HCT116 (cell line): ENCODE data around the gene CABP2. TPM values are rescaled to one million over a fixed set of nuclear protein-coding genes. Genes with fewer than 3 reads are reported as not detected.

Source experiments
- ATAC-seq: fragments of 200-7000 bp; cut with Tn5 transposase; 2 replicates; pipeline ENCODE4 v1.9.1; 2020; ENCODE audit warnings: mild to moderate bottlenecking, moderate library complexity
- BruUV-seq: library from RNA; stranded (reverse); fragments of 400-500 nt; replicated peaks from 2 replicates; lab custom pipeline; 2021; lab: Mats Ljungman, UMichigan
- CTCF ChIA-PET: fragments of 300-600 bp; sonication (Branson Sonifier 250); formaldehyde crosslinking; loops from one replicate; lab custom pipeline; 2021; ENCODE audit warnings: antibody characterized with exemption; lab: Charles Lee
- POLR2A ChIA-PET: fragments of 300-600, 350-600 bp; sonication (Branson Sonifier 250); formaldehyde crosslinking; loops from one replicate; lab custom pipeline; 2021; ENCODE audit warnings: antibody characterized with exemption; lab: Charles Lee
- RAD21 ChIA-PET, 2 experiments: fragments of 300-600 bp; sonication (Branson Sonifier 250); formaldehyde crosslinking; loops; one replicate each; lab custom pipeline; 2023; ENCODE audit warnings: low total read pairs in 2 of 2; ENCODE audit not compliant: uncharacterized antibody in 2 of 2, unreplicated experiment in 2 of 2, low non-redundant PET in 1 of 2; lab: Charles Lee
- DNase-seq: peaks from one replicate; pipeline ENCODE4 v3.0.0-alpha.2; 2010; ENCODE audit warnings: low read depth, low spot score
- H2AFZ ChIP-seq: fragments of 200-600 bp; shearing (Covaris generic), sonication (generic); 2 replicates; pipeline ENCODE4 v1.6.1; 2017; ENCODE audit warnings: low read depth, mixed run types, mixed read lengths, antibody characterized with exemption, low read length; ENCODE audit not compliant: poor library complexity, severe bottlenecking
- H3K27ac ChIP-seq: 2 replicates; pipeline ENCODE4 v1.5.1; 2012; ENCODE audit warnings: low read depth, low read length
- H3K27me3 ChIP-seq: fragments of 200-600 bp; sonication (generic); 2 replicates; pipeline ENCODE4 v1.6.1; 2016; ENCODE audit warnings: mixed run types, low read length, mixed read lengths; ENCODE audit not compliant: insufficient read depth
- H3K36me3 ChIP-seq, 2 experiments: fragments of 200-500 bp in 1 of 2; fragments of 200-600 bp in 1 of 2; sonication (Bioruptor generic) in 1 of 2; sonication (generic) in 1 of 2; 2 replicates each; pipeline versions ENCODE4 v1.5.1 to v1.6.1; 2014 to 2016; ENCODE audit warnings: low read length in 2 of 2, inconsistent platforms in 1 of 2, mixed read lengths in 1 of 2, mixed run types in 1 of 2; ENCODE audit not compliant: insufficient read depth in 2 of 2, control insufficient read depth in 1 of 2
- H3K4me1 ChIP-seq, 2 experiments: fragments of 200-600 bp in 1 of 2; sonication (generic) in 1 of 2; 2 replicates each; pipeline versions ENCODE4 v1.5.1 to v1.6.1; 2012 to 2017; ENCODE audit warnings: low read length in 2 of 2, inconsistent platforms in 1 of 2, mild to moderate bottlenecking in 1 of 2, mixed read lengths in 1 of 2, mixed run types in 1 of 2, moderate library complexity in 1 of 2; ENCODE audit not compliant: insufficient read depth in 2 of 2, control insufficient read depth in 1 of 2
- H3K4me2 ChIP-seq: fragments of 200-600 bp; sonication (generic); 2 replicates; pipeline ENCODE4 v1.6.1; 2017; ENCODE audit warnings: mixed run types, low read length, mixed read lengths
- H3K4me3 ChIP-seq, 2 experiments: fragments of 200-600 bp in 1 of 2; sonication (generic) in 1 of 2; replicated peaks in 1 of 2; 2 replicates each; pipeline ENCODE4 v1.5.1; 2011 to 2016; ENCODE audit warnings: low read length in 2 of 2, control low read depth in 1 of 2, low read depth in 1 of 2, mild to moderate bottlenecking in 1 of 2, mixed read lengths in 1 of 2, mixed run types in 1 of 2
- H3K79me2 ChIP-seq: fragments of 200-600 bp; sonication (generic); 2 replicates; pipeline ENCODE4 v1.6.1; 2017; ENCODE audit warnings: mild to moderate bottlenecking, mixed run types, low read length, moderate library complexity, mixed read lengths; ENCODE audit not compliant: insufficient read depth
- H3K9ac ChIP-seq: fragments of 200-600 bp; sonication (generic); 2 replicates; pipeline ENCODE4 v1.6.1; 2016; ENCODE audit warnings: low read length, mixed read lengths
- H3K9me2 ChIP-seq: fragments of 200-600 bp; sonication (generic), shearing (Covaris generic); 2 replicates; pipeline ENCODE4 v1.6.1; 2017; ENCODE audit warnings: mixed run types, mild to moderate bottlenecking, moderate library complexity; ENCODE audit not compliant: insufficient read depth
- H3K9me3 ChIP-seq, 2 experiments: fragments of 200-500 bp in 1 of 2; fragments of 200-600 bp in 1 of 2; sonication (Bioruptor generic) in 1 of 2; sonication (generic) in 1 of 2; 2 replicates each; pipeline ENCODE4 v1.6.1; 2014 to 2017; ENCODE audit warnings: low read length in 2 of 2, mixed read lengths in 2 of 2, inconsistent platforms in 1 of 2, low read depth in 1 of 2, mild to moderate bottlenecking in 1 of 2, mixed run types in 1 of 2, moderate library complexity in 1 of 2; ENCODE audit not compliant: control insufficient read depth in 1 of 2, insufficient read depth in 1 of 2
- H4K20me1 ChIP-seq: fragments of 200-600 bp; sonication (generic), shearing (Covaris generic); 2 replicates; pipeline ENCODE4 v1.6.1; 2017; ENCODE audit warnings: mixed run types, mild to moderate bottlenecking, moderate library complexity; ENCODE audit not compliant: insufficient read depth
- CBX3 ChIP-seq: IDR thresholded peaks from 2 replicates; pipeline ENCODE4 v1.6.1; 2012; ENCODE audit warnings: low read depth
- CTCF ChIP-seq, 3 experiments: fragments of 200-600 bp in 1 of 3; sonication (generic) in 1 of 3; IDR thresholded peaks in 2 of 3; conservative IDR thresholded peaks in 1 of 3; 2 replicates each; pipeline ENCODE4 v1.5.1; 2012 to 2017; ENCODE audit warnings: low read depth in 2 of 3, low read length in 2 of 3, antibody characterized with exemption in 1 of 3, borderline replicate concordance in 1 of 3, control low read depth in 1 of 3, mild to moderate bottlenecking in 1 of 3, mixed read lengths in 1 of 3, mixed run types in 1 of 3, moderate library complexity in 1 of 3; ENCODE audit not compliant: insufficient read depth in 1 of 3
- EGR1 ChIP-seq: IDR thresholded peaks from 2 replicates; pipeline ENCODE4 v1.6.1; 2012; ENCODE audit warnings: low read depth
- FOSL1 ChIP-seq: IDR thresholded peaks from 2 replicates; pipeline ENCODE4 v1.6.1; 2012; ENCODE audit warnings: low read depth
- JUND ChIP-seq: IDR thresholded peaks from 2 replicates; pipeline ENCODE4 v1.6.1; 2012
- MAX ChIP-seq: IDR thresholded peaks from 2 replicates; pipeline ENCODE4 v1.6.1; 2012
- POLR2A ChIP-seq: IDR thresholded peaks from 2 replicates; pipeline ENCODE4 v1.7.0; 2011; ENCODE audit warnings: borderline replicate concordance; ENCODE audit not compliant: insufficient read depth, insufficient read length; ENCODE audit errors: extremely low read depth
- POLR2AphosphoS5 ChIP-seq: IDR thresholded peaks from 2 replicates; pipeline ENCODE4 v1.6.1; 2011; ENCODE audit warnings: mild to moderate bottlenecking, low read depth, low read length, moderate library complexity
- RAD21 ChIP-seq: IDR thresholded peaks from 2 replicates; pipeline ENCODE4 v1.6.1; 2012; ENCODE audit warnings: low read depth, mild to moderate bottlenecking
- REST ChIP-seq: IDR thresholded peaks from 2 replicates; pipeline ENCODE4 v1.6.1; 2012; ENCODE audit warnings: low read depth
- SIN3A ChIP-seq: IDR thresholded peaks from 2 replicates; pipeline ENCODE4 v1.6.1; 2012; ENCODE audit warnings: low read depth
- SRF ChIP-seq: IDR thresholded peaks from 2 replicates; pipeline ENCODE4 v1.6.1; 2012; ENCODE audit warnings: low read depth
- TCF7L2 ChIP-seq: IDR thresholded peaks from 2 replicates; pipeline ENCODE4 v1.7.0; 2011; ENCODE audit warnings: borderline replicate concordance, inconsistent platforms; ENCODE audit not compliant: insufficient read depth, insufficient read length; ENCODE audit errors: extremely low read depth
- YY1 ChIP-seq: IDR thresholded peaks from 2 replicates; pipeline ENCODE4 v1.6.1; 2011; ENCODE audit warnings: low read length, low read depth, moderate library complexity, mild to moderate bottlenecking; ENCODE audit not compliant: insufficient replicate concordance; ENCODE audit errors: extremely low read depth
- ZFX ChIP-seq: fragments of 450-650 bp; IDR thresholded peaks from 2 replicates; pipeline ENCODE4 v1.6.1; 2017
- intact Hi-C: fragments of 100-400 bp; cut with micrococcal nuclease; formaldehyde crosslinking; loops from 2 replicates; pipeline ENCODE4 v1.10.0; 2022
- total RNA-seq: library from RNA; stranded (reverse); gene quantifications from one replicate; pipeline ENCODE4 v1.2.1, GENCODE V29; 2021; ENCODE audit not compliant: unreplicated experiment
- TF ChIP-seq, protein P1 (sequence below): IDR thresholded peaks from 2 replicates; pipeline ENCODE4 v1.6.1; 2012
- TF ChIP-seq, protein P2 (sequence below): IDR thresholded peaks from 2 replicates; pipeline ENCODE4 v1.6.1; 2011; ENCODE audit warnings: mild to moderate bottlenecking, low read length, moderate library complexity; ENCODE audit not compliant: insufficient replicate concordance; ENCODE audit errors: extremely low read depth

Gene CABP2
- total RNA-seq, 1 experiment from 2014 or later: not detected

DNA sequence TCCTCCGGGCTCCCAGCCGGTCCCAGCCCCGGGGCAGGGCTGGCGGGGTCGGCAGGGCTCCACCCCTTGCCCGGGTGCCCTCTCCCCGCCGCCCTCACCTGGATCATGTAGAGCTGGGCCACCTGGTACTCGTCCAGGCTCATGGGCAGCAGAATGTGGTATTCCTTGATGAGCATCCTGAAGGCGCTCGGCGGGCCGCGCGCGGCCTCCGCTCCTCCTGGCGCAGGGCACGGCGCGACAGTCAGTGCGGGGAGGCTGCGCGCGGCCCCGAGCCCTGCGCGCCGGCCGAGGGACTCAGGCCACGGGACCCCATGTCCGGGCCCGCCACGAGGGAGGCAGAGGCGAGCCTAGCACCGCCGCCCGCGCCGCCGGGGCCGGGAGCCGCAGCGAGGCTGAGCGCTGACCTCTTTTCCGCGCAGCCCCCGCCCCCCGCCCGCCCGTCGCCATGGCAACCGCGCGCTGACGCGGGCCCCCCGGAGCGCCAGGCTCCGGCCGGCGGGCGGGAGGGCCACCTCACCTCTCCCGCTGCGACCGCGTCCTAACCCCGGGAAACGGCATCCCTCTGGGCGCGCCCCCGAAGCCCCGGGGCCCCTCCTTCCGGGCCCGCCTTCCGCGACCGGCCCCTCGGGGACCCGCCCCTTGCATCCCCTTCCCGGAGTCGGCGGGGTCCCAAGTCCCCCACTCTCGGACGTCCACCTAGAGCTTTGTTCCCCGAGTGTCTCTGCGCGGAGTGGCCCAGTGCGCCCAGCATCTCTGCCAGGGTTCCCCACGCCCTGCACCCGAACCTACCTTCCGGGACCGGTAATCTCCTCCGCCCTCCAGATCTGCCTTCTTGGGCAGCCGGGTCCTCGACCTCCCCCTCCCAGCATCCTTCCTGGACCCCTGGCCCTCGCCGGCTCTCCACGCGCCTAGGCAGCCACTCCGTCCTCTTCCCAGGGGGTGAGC, 19.0 kb downstream of the CABP2 start:
- H4K20me1 ChIP-seq: no peaks in the 10 kb centered on the region
- intact Hi-C loops: no loop called here
- TF ChIP-seq, protein P1, sequence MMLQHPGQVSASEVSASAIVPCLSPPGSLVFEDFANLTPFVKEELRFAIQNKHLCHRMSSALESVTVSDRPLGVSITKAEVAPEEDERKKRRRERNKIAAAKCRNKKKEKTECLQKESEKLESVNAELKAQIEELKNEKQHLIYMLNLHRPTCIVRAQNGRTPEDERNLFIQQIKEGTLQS: no peak
- TF ChIP-seq CTCF (IDR thresholded peaks at IDR 0.05 in 2 of 3, conservative IDR thresholded peaks at IDR 0.05 in 1 of 3; ENCODE audit: borderline replicate concordance in 1 of 3, insufficient read depth in 1 of 3, low read depth in 2 of 3, low read length in 2 of 3): no peak
- TF ChIP-seq YY1: no peak
- no peak for TF ChIP-seq FOSL1
- no peak for TF ChIP-seq POLR2AphosphoS5
- no peak for TF ChIP-seq EGR1
- TF ChIP-seq ZFX: no peak
- no peak for TF ChIP-seq CBX3
- TF ChIP-seq REST: no peak
- TF ChIP-seq MAX: no peak
- TF ChIP-seq, protein P2, sequence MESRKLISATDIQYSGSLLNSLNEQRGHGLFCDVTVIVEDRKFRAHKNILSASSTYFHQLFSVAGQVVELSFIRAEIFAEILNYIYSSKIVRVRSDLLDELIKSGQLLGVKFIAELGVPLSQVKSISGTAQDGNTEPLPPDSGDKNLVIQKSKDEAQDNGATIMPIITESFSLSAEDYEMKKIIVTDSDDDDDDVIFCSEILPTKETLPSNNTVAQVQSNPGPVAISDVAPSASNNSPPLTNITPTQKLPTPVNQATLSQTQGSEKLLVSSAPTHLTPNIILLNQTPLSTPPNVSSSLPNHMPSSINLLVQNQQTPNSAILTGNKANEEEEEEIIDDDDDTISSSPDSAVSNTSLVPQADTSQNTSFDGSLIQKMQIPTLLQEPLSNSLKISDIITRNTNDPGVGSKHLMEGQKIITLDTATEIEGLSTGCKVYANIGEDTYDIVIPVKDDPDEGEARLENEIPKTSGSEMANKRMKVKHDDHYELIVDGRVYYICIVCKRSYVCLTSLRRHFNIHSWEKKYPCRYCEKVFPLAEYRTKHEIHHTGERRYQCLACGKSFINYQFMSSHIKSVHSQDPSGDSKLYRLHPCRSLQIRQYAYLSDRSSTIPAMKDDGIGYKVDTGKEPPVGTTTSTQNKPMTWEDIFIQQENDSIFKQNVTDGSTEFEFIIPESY: no peak
- no peak for TF ChIP-seq POLR2A
- no peak for TF ChIP-seq SIN3A
- no peak for TF ChIP-seq JUND
- no peak for TF ChIP-seq SRF
- TF ChIP-seq RAD21: no peak
- no peak for TF ChIP-seq TCF7L2
- peak overlapping the region; percentile 91 to 98 for H3K4me3 ChIP-seq
- peak overlapping the region; percentile 88 for H3K4me2 ChIP-seq
- peaks cover 31 to 43% of the 10 kb centered on the region in 2 experiments for H3K4me1 ChIP-seq
- H3K79me2 ChIP-seq: peaks cover 29% of the 10 kb centered on the region
- peaks cover 8 to 10% of the 10 kb centered on the region in 2 experiments; a peak in 3 of 4 replicates for H3K36me3 ChIP-seq
- ChIA-PET CTCF (interaction anchor here (2.4 kb wide), 1 partner anchor 103 kb away, joined by 11 read pairs; the partner anchor contains the start of gene PPP1CA), POLR2A (no interaction called here), RAD21 (interaction anchor here in 1 of 2 experiments (0.6 kb wide), 1 partner anchor 79 kb away, joined by 4 read pairs; the partner anchor contains the start of gene GSTP1)
- no TSS peak for BruUV-seq
- no peaks in the 10 kb centered on the region for H3K9me2 ChIP-seq
- ATAC-seq: no peak
- no peaks in the 10 kb centered on the region for H3K9me3 ChIP-seq
- peak overlapping the region; percentile 93 for H3K27ac ChIP-seq
- H2AFZ ChIP-seq: no peak overlapping the region
- DNase-seq: no peak
- H3K27me3 ChIP-seq: no peaks in the 10 kb centered on the region
- peak overlapping the region; percentile 95 for H3K9ac ChIP-seq
